KMS-11 (cell line): ENCODE data around the gene CEP97.
A peak's percentile ranks its signal among the peaks of the same experiment; 100 is the strongest.
"Not testable (repeated sequence)": the region's sequence is repeated elsewhere in the genome, so short reads cannot be mapped to it uniquely, and the experiment has no call there.

ENCODE experiments used
- H2AFZ ChIP-seq: fragments of 200-600 bp; sonication (generic); 2 replicates; pipeline ENCODE4 v1.6.1; 2016; ENCODE audit warnings: antibody characterized with exemption, mixed run types, low read depth
- H3K27ac ChIP-seq: fragments of 200-600 bp; sonication (generic); 2 replicates; pipeline ENCODE4 v1.6.1; 2016; ENCODE audit warnings: mild to moderate bottlenecking, mixed run types
- H3K27me3 ChIP-seq: fragments of 200-600 bp; sonication (generic); 2 replicates; pipeline ENCODE4 v1.6.1; 2017; ENCODE audit warnings: mild to moderate bottlenecking, low read depth, mixed run types, moderate library complexity; ENCODE audit not compliant: insufficient read depth
- H3K36me3 ChIP-seq: fragments of 200-600 bp; sonication (generic); 2 replicates; pipeline ENCODE4 v1.6.1; 2017; ENCODE audit warnings: mild to moderate bottlenecking, mixed run types; ENCODE audit not compliant: insufficient read depth
- H3K4me1 ChIP-seq: fragments of 200-600 bp; sonication (generic); 2 replicates; pipeline ENCODE4 v1.6.1; 2016; ENCODE audit warnings: mild to moderate bottlenecking, low read depth, mixed run types; ENCODE audit not compliant: poor library complexity, severe bottlenecking
- H3K4me2 ChIP-seq: fragments of 200-600 bp; sonication (generic); 2 replicates; pipeline ENCODE4 v1.7.0; 2016; ENCODE audit warnings: mild to moderate bottlenecking, mixed run types
- H3K4me3 ChIP-seq: fragments of 200-600 bp; sonication (generic); IDR thresholded peaks from 2 replicates; pipeline ENCODE4 v1.6.1; 2017; ENCODE audit warnings: low read depth, low read length, mixed read lengths; ENCODE audit not compliant: insufficient read depth
- H3K79me2 ChIP-seq: fragments of 200-600 bp; sonication (generic); 2 replicates; pipeline ENCODE4 v1.6.1; 2016; ENCODE audit warnings: low read depth, mixed run types; ENCODE audit not compliant: insufficient read depth
- H3K9ac ChIP-seq: fragments of 200-600 bp; sonication (generic); 2 replicates; pipeline ENCODE4 v1.6.1; 2016; ENCODE audit warnings: mild to moderate bottlenecking, mixed run types
- H4K20me1 ChIP-seq: fragments of 200-600 bp; sonication (generic); 2 replicates; pipeline ENCODE4 v1.6.1; 2016; ENCODE audit warnings: mild to moderate bottlenecking, mixed run types; ENCODE audit not compliant: insufficient read depth
- CTCF ChIP-seq: fragments of 200-600 bp; sonication (generic); conservative IDR thresholded peaks from 2 replicates; pipeline ENCODE4 v1.6.1; 2017; ENCODE audit warnings: low read depth, mild to moderate bottlenecking, antibody characterized with exemption, low read length, moderate library complexity, mixed read lengths

CEP97 gene

GRCh38 chr3:101677436-101678286 is 46.8 kb upstream of the CEP97 start:
- no peak overlapping the region for H3K4me3 ChIP-seq
- H3K9ac ChIP-seq, result peak overlapping the region; percentile 87
- TF ChIP-seq CTCF, result peak; percentile 42; the same call in 1 of the 2 replicates
- H3K4me1 ChIP-seq, result peaks cover 18% of the 10 kb centered on the region
- H3K27me3 ChIP-seq, result no peaks in the 10 kb centered on the region
- peak overlapping the region; percentile 90 for H3K27ac ChIP-seq
- peak overlapping the region; percentile 76 for H3K4me2 ChIP-seq
- peaks cover 55% of the 10 kb centered on the region for H3K79me2 ChIP-seq
- H2AFZ ChIP-seq, result peak overlapping the region; percentile 39
- H3K36me3 ChIP-seq, result peaks cover 25% of the 10 kb centered on the region; the same call in 1 of the 2 replicates
- H4K20me1 ChIP-seq, result peaks cover 4% of the 10 kb centered on the region

GRCh38 chr3:101678837-101679236 is 45.6 kb upstream of the CEP97 start:
- not testable (repeated sequence) for H2AFZ ChIP-seq, H3K4me2 ChIP-seq, H3K27ac ChIP-seq, H4K20me1 ChIP-seq, H3K4me3 ChIP-seq, H3K27me3 ChIP-seq, H3K9ac ChIP-seq
- peaks cover 31% of the 10 kb centered on the region; the same call in 1 of the 2 replicates for H3K36me3 ChIP-seq
- peaks cover 54% of the 10 kb centered on the region for H3K79me2 ChIP-seq
- peaks cover 28% of the 10 kb centered on the region for H3K4me1 ChIP-seq

GRCh38 chr3:101680466-101680865 is 43.9 kb upstream of the CEP97 start:
- H3K79me2 ChIP-seq, result peaks cover 54% of the 10 kb centered on the region
- peaks cover 31% of the 10 kb centered on the region for H3K4me1 ChIP-seq

GRCh38 chr3:101685050-101685400 is 39.4 kb upstream of the CEP97 start:
- no peaks in the 10 kb centered on the region for H3K27me3 ChIP-seq
- peaks cover 55% of the 10 kb centered on the region for H3K79me2 ChIP-seq
- no peak overlapping the region for H3K4me3 ChIP-seq
- H3K4me2 ChIP-seq, result peak overlapping the region; percentile 79
- no peak for TF ChIP-seq CTCF
- peaks cover 4% of the 10 kb centered on the region for H4K20me1 ChIP-seq
- H3K9ac ChIP-seq, result peak overlapping the region; percentile 93; the same call in 1 of the 2 replicates
- H2AFZ ChIP-seq, result no peak overlapping the region
- H3K4me1 ChIP-seq, result peaks cover 38% of the 10 kb centered on the region
- no peak overlapping the region; the same call in 1 of the 2 replicates for H3K27ac ChIP-seq
- H3K36me3 ChIP-seq, result peaks cover 34% of the 10 kb centered on the region; the same call in 1 of the 2 replicates

More at GRCh38 chr3:101680466-101680865, 43.9 kb upstream of the CEP97 start:
- Histone ChIP-seq H3K27ac (no peak overlapping the region), H3K9ac (no peak overlapping the region), H2AFZ (no peak overlapping the region), H3K4me2 (no peak overlapping the region), H3K27me3 (no peaks in the 10 kb centered on the region), H3K4me3 (no peak overlapping the region), H3K36me3 (peaks cover 35% of the 10 kb centered on the region; the same call in 1 of the 2 replicates), H4K20me1 (peaks cover 4% of the 10 kb centered on the region)
- TF ChIP-seq CTCF, result no peak

GRCh38 chr3:101685870-101686307 is 38.5 kb upstream of the CEP97 start:
- Histone ChIP-seq H3K27ac (peak overlapping the region; percentile 76), H3K36me3 (peaks cover 26% of the 10 kb centered on the region; the same call in 1 of the 2 replicates), H2AFZ (peak overlapping the region; percentile 72), H4K20me1 (peaks cover 3% of the 10 kb centered on the region), H3K79me2 (peaks cover 55% of the 10 kb centered on the region), H3K4me3 (peak overlapping the region; percentile 62), H3K4me1 (peaks cover 41% of the 10 kb centered on the region), H3K4me2 (peak overlapping the region; percentile 79), H3K9ac (peak overlapping the region; percentile 93), H3K27me3 (no peaks in the 10 kb centered on the region)
- TF ChIP-seq CTCF, result no peak
